Glomerular endothelial cell (primary cell): Measurements from ENCODE around the gene CHN1. TPM values are rescaled to one million over a fixed set of nuclear protein-coding genes. Genes with fewer than 3 reads are reported as not detected.

ENCODE experiments used
- DNase-seq: peaks from one replicate; pipeline ENCODE4 v3.0.0-alpha.2; 2011; ENCODE audit warnings: low read depth, low spot score; ENCODE audit errors: extremely low read depth
- total RNA-seq: library from RNA; depleted of rRNA; stranded (reverse); fragments of >200 nt; gene quantifications from 2 replicates; pipeline ENCODE4 v1.2.3, GENCODE V29; 2015

Gene CHN1
- 19.3 and 25.1 TPM in 2 replicates for total RNA-seq

- DNase-seq = no peak
Measured at GRCh38 chr2:175004980-175005732, at the start of gene CHN1. Gene CHN1, minus strand, starts transcription at chr2:175005381. Its CDS starts 469 bp downstream, at chr2:175004912.

GRCh38 chr2:175054340-175054739 lies 49.2 kb upstream of the CHN1 start:
- DNase-seq = no peak

- DNase-seq = no peak
Measured at GRCh38 chr2:175049661-175050060, 44.5 kb upstream of the CHN1 start.

GRCh38 chr2:175048275-175048674 lies 43.1 kb upstream of the CHN1 start:
- no peak for DNase-seq

- no peak for DNase-seq
Measured at GRCh38 chr2:175039490-175039889, 34.3 kb upstream of the CHN1 start.

GRCh38 chr2:175039031-175039430 lies 33.9 kb upstream of the CHN1 start:
- DNase-seq = no peak

- no peak for DNase-seq
Measured at GRCh38 chr2:175037941-175038340, 32.8 kb upstream of the CHN1 start.

- no peak for DNase-seq
Measured at GRCh38 chr2:175036582-175037018, 31.4 kb upstream of the CHN1 start.

- no peak for DNase-seq
Measured at GRCh38 chr2:175035806-175036205, 30.6 kb upstream of the CHN1 start.

- DNase-seq = no peak
Measured at GRCh38 chr2:175034716-175035115, 29.5 kb upstream of the CHN1 start.

GRCh38 chr2:175030380-175031271 lies 25.4 kb upstream of the CHN1 start:
- DNase-seq = no peak

GRCh38 chr2:175027755-175028154 lies 22.6 kb upstream of the CHN1 start:
- DNase-seq = no peak

GRCh38 chr2:175026385-175026784 lies 21.2 kb upstream of the CHN1 start:
- no peak for DNase-seq

GRCh38 chr2:175025946-175026345 lies 20.8 kb upstream of the CHN1 start:
- no peak for DNase-seq

- DNase-seq = no peak
Measured at GRCh38 chr2:175025233-175025632, 20.1 kb upstream of the CHN1 start.

- no peak for DNase-seq
Measured at GRCh38 chr2:175022923-175023322, 17.7 kb upstream of the CHN1 start.

- no peak for DNase-seq
Measured at GRCh38 chr2:175019566-175020327, 14.6 kb upstream of the CHN1 start.

- no peak for DNase-seq
Measured at GRCh38 chr2:175017618-175018414, 12.6 kb upstream of the CHN1 start.

GRCh38 chr2:175015340-175015739 lies 10.2 kb upstream of the CHN1 start:
- no peak for DNase-seq

- DNase-seq = no peak
Measured at GRCh38 chr2:175012516-175012915, 7.3 kb upstream of the CHN1 start.
